C4-2B (cell line): Measurements from ENCODE around the gene KLF16.

ENCODE experiments used
- ZFX ChIP-seq: fragments of 450-650 bp; IDR thresholded peaks from 2 replicates; pipeline ENCODE4 v1.6.1; 2017
- TF ChIP-seq, protein P1 (sequence below): fragments of 450-650 bp; conservative IDR thresholded peaks from 2 replicates; pipeline ENCODE4 v1.5.1; 2017; ENCODE audit warnings: mild to moderate bottlenecking

DNA sequence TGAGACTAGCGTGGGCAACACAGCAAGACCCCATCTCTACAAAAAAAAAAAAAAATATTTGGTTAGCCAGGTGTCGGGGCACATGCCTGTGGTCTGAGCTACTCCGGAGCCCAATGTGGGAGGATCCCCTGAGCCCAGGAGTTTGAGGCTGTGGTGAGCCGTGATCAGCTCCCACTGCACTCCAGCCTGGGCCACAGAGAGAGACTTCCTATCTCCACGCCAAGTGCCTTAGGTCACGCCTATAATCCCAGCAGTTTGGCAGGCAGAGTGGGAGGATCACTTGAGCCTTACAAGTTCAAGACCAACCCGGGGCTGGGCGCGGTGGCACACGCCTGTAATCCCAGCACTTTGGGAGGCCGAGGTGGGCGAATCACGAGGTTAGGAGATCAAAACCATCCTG, 33.1 kb upstream of the KLF16 start:
- TF ChIP-seq, protein P1, sequence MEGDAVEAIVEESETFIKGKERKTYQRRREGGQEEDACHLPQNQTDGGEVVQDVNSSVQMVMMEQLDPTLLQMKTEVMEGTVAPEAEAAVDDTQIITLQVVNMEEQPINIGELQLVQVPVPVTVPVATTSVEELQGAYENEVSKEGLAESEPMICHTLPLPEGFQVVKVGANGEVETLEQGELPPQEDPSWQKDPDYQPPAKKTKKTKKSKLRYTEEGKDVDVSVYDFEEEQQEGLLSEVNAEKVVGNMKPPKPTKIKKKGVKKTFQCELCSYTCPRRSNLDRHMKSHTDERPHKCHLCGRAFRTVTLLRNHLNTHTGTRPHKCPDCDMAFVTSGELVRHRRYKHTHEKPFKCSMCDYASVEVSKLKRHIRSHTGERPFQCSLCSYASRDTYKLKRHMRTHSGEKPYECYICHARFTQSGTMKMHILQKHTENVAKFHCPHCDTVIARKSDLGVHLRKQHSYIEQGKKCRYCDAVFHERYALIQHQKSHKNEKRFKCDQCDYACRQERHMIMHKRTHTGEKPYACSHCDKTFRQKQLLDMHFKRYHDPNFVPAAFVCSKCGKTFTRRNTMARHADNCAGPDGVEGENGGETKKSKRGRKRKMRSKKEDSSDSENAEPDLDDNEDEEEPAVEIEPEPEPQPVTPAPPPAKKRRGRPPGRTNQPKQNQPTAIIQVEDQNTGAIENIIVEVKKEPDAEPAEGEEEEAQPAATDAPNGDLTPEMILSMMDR, result no peak
- no peak for TF ChIP-seq ZFX
